GM12872 (cell line): ENCODE measurements around the gene GPRIN1.

Experiments used
- CTCF ChIP-seq: IDR thresholded peaks from 3 replicates; pipeline ENCODE4 v1.5.1; 2011; ENCODE audit warnings: low read depth, mild to moderate bottlenecking, low read length, moderate library complexity; ENCODE audit not compliant: insufficient read depth

Gene GPRIN1

GRCh38 chr5:176562189-176562588 is 47.8 kb downstream of the GPRIN1 start:
- no peak for TF ChIP-seq CTCF

- no peak for TF ChIP-seq CTCF
Observed at GRCh38 chr5:176561259-176561658, 48.7 kb downstream of the GPRIN1 start.

- no peak for TF ChIP-seq CTCF
Observed at GRCh38 chr5:176560364-176560763, 49.6 kb downstream of the GPRIN1 start.

DNA sequence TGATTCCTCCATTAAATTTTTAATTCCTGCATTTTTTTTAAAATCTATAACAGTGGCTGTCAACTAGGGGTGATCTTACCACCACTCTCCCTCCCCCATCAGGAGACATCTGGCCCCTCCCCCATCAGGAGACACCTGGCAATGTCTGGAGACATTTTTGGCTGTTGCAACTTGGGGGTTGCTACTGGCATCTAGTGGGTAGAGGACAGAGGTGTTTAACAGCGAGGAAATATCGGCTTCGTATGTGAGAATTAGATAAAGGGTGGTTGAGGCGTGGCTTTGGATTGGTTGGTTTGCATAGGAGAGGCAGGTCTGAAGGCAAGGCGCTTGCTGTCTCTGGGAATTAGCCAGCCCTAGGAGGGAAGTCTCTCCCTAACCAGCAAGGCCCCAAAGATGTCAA is 50.3 kb downstream of the GPRIN1 start:
- 0 out of 3 replicates have a peak, but pooled peaks have one; percentile 13 for TF ChIP-seq CTCF

DNA sequence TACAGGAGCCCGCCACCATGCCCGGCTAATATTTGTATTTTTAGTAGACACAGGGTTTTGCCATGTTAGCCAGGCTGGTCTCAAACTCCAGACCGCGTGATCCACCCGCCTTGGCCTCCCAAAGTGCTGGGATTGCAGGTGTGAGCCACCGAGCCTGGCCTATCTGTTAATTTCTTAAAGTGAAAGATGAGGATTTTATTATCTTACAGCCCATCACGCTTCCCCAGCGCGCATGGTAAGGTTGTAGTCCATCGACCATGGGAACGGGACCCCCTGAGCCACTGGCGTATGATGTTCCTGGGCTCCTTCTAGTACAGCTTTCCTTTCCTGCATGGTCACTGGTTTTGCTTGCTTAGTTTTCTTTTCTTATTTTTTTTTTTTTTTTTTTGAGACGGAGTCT is 52.1 kb downstream of the GPRIN1 start:
- TF ChIP-seq CTCF, result no peak

- no peak for TF ChIP-seq CTCF
Observed at GRCh38 chr5:176553260-176554085, 56.5 kb downstream of the GPRIN1 start.

GRCh38 chr5:176552332-176552869 is 57.6 kb downstream of the GPRIN1 start:
- TF ChIP-seq CTCF, result no peak
